IMR-90 (cell line): ENCODE measurements around the gene PRAMEF12. TPM values are rescaled to one million over a fixed set of nuclear protein-coding genes. Genes with fewer than 3 reads are reported as not detected.

Experiments used
- ATAC-seq: fragments of 200-7000 bp; cut with Tn5 transposase; 2 replicates; pipeline ENCODE4 v1.9.1; 2020; ENCODE audit warnings: low read depth, mild to moderate bottlenecking, moderate library complexity
- BruUV-seq: library from RNA; stranded (reverse); fragments of 400-500 nt; replicated peaks from 2 replicates; lab custom pipeline; 2021; lab: Mats Ljungman, UMichigan
- CTCF ChIA-PET: fragments of 300-600 bp; formaldehyde crosslinking; extraction: SDS; loops from one replicate; lab custom pipeline; 2021; ENCODE audit warnings: antibody characterized with exemption; lab: Yijun Ruan, JAX
- POLR2A ChIA-PET: fragments of 300-600 bp; sonication (Branson Sonifier 250); formaldehyde crosslinking; loops from one replicate; lab custom pipeline; 2022; ENCODE audit warnings: antibody characterized with exemption; ENCODE audit not compliant: unreplicated experiment; lab: Charles Lee
- DNase-seq: peaks from one replicate; pipeline ENCODE4 v3.0.0; 2013
- H2AFZ ChIP-seq: replicated peaks from 2 replicates; pipeline ENCODE3; 2013; ENCODE audit warnings: low read length, mild to moderate bottlenecking; ENCODE audit not compliant: poor library complexity
- H2AK5ac ChIP-seq: 2 replicates; pipeline ENCODE4 v1.6.1; 2013; ENCODE audit warnings: low read depth, low read length, inconsistent platforms
- H2AK9ac ChIP-seq: replicated peaks from 2 replicates; pipeline ENCODE3; 2013; ENCODE audit warnings: mild to moderate bottlenecking, low read depth, low read length, moderate library complexity; ENCODE audit not compliant: poor library complexity
- H2BK120ac ChIP-seq: 2 replicates; pipeline ENCODE4 v1.6.1; 2013; ENCODE audit warnings: low read depth, low read length, inconsistent platforms
- H2BK15ac ChIP-seq: 3 replicates; pipeline ENCODE4 v1.6.1; 2013; ENCODE audit warnings: low read depth, low read length, inconsistent platforms
- H2BK20ac ChIP-seq: 2 replicates; pipeline ENCODE4 v1.6.1; 2013; ENCODE audit warnings: low read depth, mild to moderate bottlenecking, inconsistent platforms, low read length, moderate library complexity
- H2BK5ac ChIP-seq: 2 replicates; pipeline ENCODE4 v1.6.1; 2013; ENCODE audit warnings: mild to moderate bottlenecking, low read depth, low read length, inconsistent platforms; ENCODE audit not compliant: poor library complexity, severe bottlenecking
- H3K14ac ChIP-seq: replicated peaks from 2 replicates; pipeline ENCODE4 v1.6.1; 2013; ENCODE audit warnings: low read depth, low read length, inconsistent platforms
- H3K18ac ChIP-seq: 2 replicates; pipeline ENCODE4 v1.6.1; 2013; ENCODE audit warnings: low read depth, low read length, control low read depth
- H3K23ac ChIP-seq: 2 replicates; pipeline ENCODE4 v1.6.1; 2013; ENCODE audit warnings: low read depth, low read length, inconsistent platforms
- H3K27ac ChIP-seq: 2 replicates; pipeline ENCODE4 v1.5.1; 2013; ENCODE audit warnings: mild to moderate bottlenecking, control low read depth, low read length; ENCODE audit not compliant: insufficient read depth
- H3K27me3 ChIP-seq: 2 replicates; pipeline ENCODE4 v1.6.1; 2013; ENCODE audit warnings: low read length; ENCODE audit not compliant: control insufficient read depth, insufficient read depth
- H3K36me3 ChIP-seq: 2 replicates; pipeline ENCODE4 v1.6.1; 2013; ENCODE audit warnings: low read length, mixed read lengths; ENCODE audit not compliant: control insufficient read depth, insufficient read depth
- H3K4ac ChIP-seq: 2 replicates; pipeline ENCODE4 v1.6.1; 2013; ENCODE audit warnings: low read depth, low read length, inconsistent platforms
- H3K4me1 ChIP-seq: 2 replicates; pipeline ENCODE4 v1.6.1; 2013; ENCODE audit warnings: low read length, mixed read lengths; ENCODE audit not compliant: control insufficient read depth, insufficient read depth
- H3K4me2 ChIP-seq: 2 replicates; pipeline ENCODE4 v1.6.1; 2013; ENCODE audit warnings: low read depth, mild to moderate bottlenecking, control low read depth, low read length, moderate library complexity
- H3K4me3 ChIP-seq: 2 replicates; pipeline ENCODE4 v1.5.1; 2013; ENCODE audit warnings: low read depth, mild to moderate bottlenecking, control low read depth, low read length, moderate library complexity; ENCODE audit not compliant: insufficient read depth
- H3K56ac ChIP-seq: 2 replicates; pipeline ENCODE4 v1.6.1; 2013; ENCODE audit warnings: low read length, inconsistent platforms; ENCODE audit not compliant: insufficient read depth; ENCODE audit errors: extremely low read depth
- H3K79me1 ChIP-seq, 2 experiments: 2 replicates each; pipeline ENCODE4 v1.6.1; 2013; ENCODE audit warnings: low read length in 2 of 2, inconsistent platforms in 1 of 2, low read depth in 1 of 2
- H3K9ac ChIP-seq: 2 replicates; pipeline ENCODE4 v1.6.1; 2013; ENCODE audit warnings: low read depth, low read length, control low read depth
- H3K9me1 ChIP-seq: 2 replicates; pipeline ENCODE4 v1.6.1; 2013; ENCODE audit warnings: low read length, inconsistent platforms; ENCODE audit not compliant: insufficient read depth
- H3K9me3 ChIP-seq: 2 replicates; pipeline ENCODE4 v1.6.1; 2013; ENCODE audit warnings: low read length; ENCODE audit not compliant: control insufficient read depth, insufficient read depth
- H4K20me1 ChIP-seq: 2 replicates; pipeline ENCODE4 v1.6.1; 2013; ENCODE audit warnings: low read length, inconsistent platforms; ENCODE audit not compliant: insufficient read depth
- H4K5ac ChIP-seq: 2 replicates; pipeline ENCODE4 v1.6.1; 2013; ENCODE audit warnings: mild to moderate bottlenecking, low read depth, low read length, control low read depth
- H4K8ac ChIP-seq, 2 experiments: 2 replicates each; pipeline ENCODE4 v1.6.1; 2013; ENCODE audit warnings: low read depth in 2 of 2, low read length in 2 of 2, control low read depth in 1 of 2, inconsistent platforms in 1 of 2
- H4K91ac ChIP-seq: 2 replicates; pipeline ENCODE4 v1.6.1; 2013; ENCODE audit warnings: low read depth, low read length, inconsistent platforms; ENCODE audit not compliant: insufficient read depth
- BHLHE40 ChIP-seq: fragments of 150-350 bp; IDR thresholded peaks from 2 replicates; pipeline ENCODE4 v1.6.1; 2016; ENCODE audit warnings: mild to moderate bottlenecking, low read depth, low read length
- CEBPB ChIP-seq: IDR thresholded peaks from 2 replicates; pipeline ENCODE4 v1.6.1; 2012; ENCODE audit warnings: low read depth, low read length, improper control_type of control experiment
- CHD1 ChIP-seq: IDR thresholded peaks from 2 replicates; pipeline ENCODE4 v1.6.1; 2012; ENCODE audit warnings: low read depth, low read length, improper control_type of control experiment
- CTCF ChIP-seq: conservative IDR thresholded peaks from 2 replicates; pipeline ENCODE4 v1.5.1; 2012; ENCODE audit warnings: mild to moderate bottlenecking, low read depth, low read length, improper control_type of control experiment
- ELK1 ChIP-seq: fragments of 150-350 bp; IDR thresholded peaks from 2 replicates; pipeline ENCODE4 v1.6.1; 2016; ENCODE audit warnings: low read depth, mild to moderate bottlenecking, low read length, moderate library complexity, borderline replicate concordance
- FOS ChIP-seq: fragments of 150-350 bp; IDR thresholded peaks from 2 replicates; pipeline ENCODE4 v1.6.1; 2016; ENCODE audit warnings: low read depth, low read length
- MAFK ChIP-seq: IDR thresholded peaks from 2 replicates; pipeline ENCODE4 v1.6.1; 2012; ENCODE audit warnings: low read depth, low read length, improper control_type of control experiment
- MAZ ChIP-seq: IDR thresholded peaks from 2 replicates; pipeline ENCODE4 v1.6.1; 2012; ENCODE audit warnings: low read depth, mild to moderate bottlenecking, low read length, improper control_type of control experiment, moderate library complexity, borderline replicate concordance
- MXI1 ChIP-seq: IDR thresholded peaks from 2 replicates; pipeline ENCODE4 v1.6.1; 2012; ENCODE audit warnings: low read depth, mild to moderate bottlenecking, low read length, moderate library complexity, borderline replicate concordance
- NFE2L2 ChIP-seq: fragments of 150-350 bp; IDR thresholded peaks from 2 replicates; pipeline ENCODE4 v1.6.1; 2016; ENCODE audit warnings: low read depth, mild to moderate bottlenecking, low read length
- POLR2A ChIP-seq: IDR thresholded peaks from 2 replicates; pipeline ENCODE4 v1.6.1; 2012; ENCODE audit warnings: mild to moderate bottlenecking, low read depth, low read length
- RAD21 ChIP-seq: IDR thresholded peaks from 2 replicates; pipeline ENCODE4 v1.6.1; 2012; ENCODE audit warnings: low read length, improper control_type of control experiment
- RCOR1 ChIP-seq: IDR thresholded peaks from 2 replicates; pipeline ENCODE4 v1.6.1; 2012; ENCODE audit warnings: mild to moderate bottlenecking, low read length, improper control_type of control experiment; ENCODE audit not compliant: insufficient replicate concordance
- RFX5 ChIP-seq: IDR thresholded peaks from 2 replicates; pipeline ENCODE4 v1.8.0; 2012; ENCODE audit warnings: low read depth, mild to moderate bottlenecking, low read length, moderate library complexity
- SMC3 ChIP-seq: fragments of 150-350 bp; IDR thresholded peaks from 2 replicates; pipeline ENCODE4 v1.6.1; 2016; ENCODE audit warnings: low read depth, mild to moderate bottlenecking, antibody characterized with exemption, low read length, moderate library complexity
- USF2 ChIP-seq: fragments of 150-350 bp; IDR thresholded peaks from 2 replicates; pipeline ENCODE4 v1.6.1; 2017; ENCODE audit warnings: mild to moderate bottlenecking, antibody characterized with exemption, low read length, low read depth
- WGBS, 2 experiments: methylation state at CpG; one replicate each; pipeline versions ENCODE4 v1.1.5 to v1.1.7; 2013; ENCODE audit warnings: missing lambda C conversion rate in 2 of 2; ENCODE audit not compliant: insufficient read length in 1 of 2; ENCODE audit errors: extremely low coverage in 2 of 2; 5-methylcytosine and 5-hydroxymethylcytosine counted together
- dilution Hi-C: fragments of 300-500 bp; cut with HindIII; formaldehyde crosslinking; loops from one replicate; pipeline ENCODE4 v1.14.3; 2018; ENCODE audit warnings: low sequenced_read_pairs; ENCODE audit not compliant: unreplicated experiment
- in situ Hi-C: fragments of 300-500 bp; cut with MboI; formaldehyde crosslinking; loops from 3 replicates; pipeline ENCODE4 v1.14.3; 2019; ENCODE audit warnings: low sequenced_read_pairs, inconsistent platforms, mixed read lengths
- intact Hi-C: fragments of 100-400 bp; cut with micrococcal nuclease; formaldehyde crosslinking; loops from 2 replicates; pipeline ENCODE4 v1.10.0; 2022
- polyA plus RNA-seq, 3 experiments: library from polyadenylated mRNA; depleted of rRNA; stranded (reverse); fragments of >200 nt; gene quantifications; 2 replicates each; pipeline ENCODE4 v1.2.3, GENCODE V29; 2012; ENCODE audit warnings: low replicate concordance in 1 of 3
- total RNA-seq: library from RNA; depleted of rRNA; stranded (reverse); fragments of >200 nt; gene quantifications from 2 replicates; pipeline ENCODE4 v1.2.3, GENCODE V29; 2012

PRAMEF12 gene
- total and polyA plus RNA-seq, 2 of the 4 experiments (the other 2 are of a cell fraction): not detected

- H3K14ac ChIP-seq: no peak overlapping the region
- no peak for DNase-seq
- no peak overlapping the region for H2AK9ac ChIP-seq
- ChIA-PET CTCF (no interaction called here), POLR2A (no interaction called here)
- intact Hi-C loops (no loop called here), dilution Hi-C loops (no loop called here), in situ Hi-C loops (no loop called here)
- H3K9ac ChIP-seq: no peak overlapping the region
- H3K4me1 ChIP-seq: no peaks in the 10 kb centered on the region
- WGBS, 2 experiments: 57% methylated on average over 1 of the region's 1 CpG; no CpG with 5 or more reads in 1 of the 2 experiments
- no TSS peak for BruUV-seq
- no peak overlapping the region for H4K5ac ChIP-seq
- H2BK5ac ChIP-seq: no peak overlapping the region
- H3K4ac ChIP-seq: no peak overlapping the region
- no peaks in the 10 kb centered on the region for H3K36me3 ChIP-seq
- no peak overlapping the region for H3K18ac ChIP-seq
- H3K4me3 ChIP-seq: no peak overlapping the region
- H3K4me2 ChIP-seq: no peak overlapping the region
- no peaks in the 10 kb centered on the region for H4K20me1 ChIP-seq
- no peaks in the 10 kb centered on the region for H3K79me1 ChIP-seq
- H2BK120ac ChIP-seq: no peak overlapping the region
- H3K56ac ChIP-seq: no peak overlapping the region
- no peak overlapping the region for H4K8ac ChIP-seq
- peaks cover 21% of the 10 kb centered on the region for H3K9me3 ChIP-seq
- H3K27ac ChIP-seq: no peak overlapping the region
- TF ChIP-seq USF2 (no peak), ELK1 (no peak), RCOR1 (no peak), CEBPB (no peak), FOS (no peak), BHLHE40 (no peak), CHD1 (no peak), RAD21 (no peak), POLR2A (no peak), NFE2L2 (no peak), CTCF (no peak), MAZ (no peak), RFX5 (no peak), SMC3 (no peak), MAFK (no peak), MXI1 (no peak)
- no peak overlapping the region for H4K91ac ChIP-seq
- no peak overlapping the region for H2BK20ac ChIP-seq
- H2AK5ac ChIP-seq: no peak overlapping the region
- no peaks in the 10 kb centered on the region for H3K9me1 ChIP-seq
- no peaks in the 10 kb centered on the region for H3K27me3 ChIP-seq
- no peak overlapping the region for H2AFZ ChIP-seq
- H2BK15ac ChIP-seq: no peak overlapping the region
- ATAC-seq: no peak
- H3K23ac ChIP-seq: no peak overlapping the region
Observed at GRCh38 chr1:12809933-12810332, 36.4 kb downstream of the PRAMEF12 start.
